OCI-LY1 (cell line): ENCODE data around the gene RECQL5.

Experiments
- EZH2 ChIP-seq: fragments of 200-600 bp; sonication (generic), shearing (Covaris generic); IDR thresholded peaks from 2 replicates; pipeline ENCODE4 v1.8.0; 2017; ENCODE audit warnings: borderline replicate concordance, mixed run types, mild to moderate bottlenecking, antibody characterized with exemption, low read length, moderate library complexity, mixed read lengths
- TF ChIP-seq, protein P1 (sequence below): fragments of 200-600 bp; sonication (generic), shearing (Covaris generic); IDR thresholded peaks from 2 replicates; pipeline ENCODE4 v1.5.1; 2017; ENCODE audit warnings: mild to moderate bottlenecking, antibody characterized with exemption, low read length, moderate library complexity, mixed read lengths

DNA sequence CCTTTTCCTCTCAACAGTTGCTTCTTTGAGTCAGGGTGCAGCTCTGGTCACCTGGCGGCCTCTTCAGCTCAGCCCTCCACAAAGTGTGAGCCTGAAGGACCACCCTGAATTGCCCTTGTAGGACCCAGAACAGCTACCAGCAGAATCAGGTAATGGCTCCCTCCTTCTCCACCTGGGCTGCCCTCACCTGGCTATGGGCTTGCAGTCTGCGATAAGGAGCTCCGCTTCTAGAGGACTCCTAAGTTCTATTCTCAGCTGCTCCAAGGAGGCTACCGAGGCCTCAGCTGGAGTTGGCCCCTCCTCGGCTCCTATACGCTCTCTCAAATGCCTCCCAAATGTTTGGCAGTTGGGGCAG, 20.3 kb downstream of the RECQL5 start:
- TF ChIP-seq, protein P1, sequence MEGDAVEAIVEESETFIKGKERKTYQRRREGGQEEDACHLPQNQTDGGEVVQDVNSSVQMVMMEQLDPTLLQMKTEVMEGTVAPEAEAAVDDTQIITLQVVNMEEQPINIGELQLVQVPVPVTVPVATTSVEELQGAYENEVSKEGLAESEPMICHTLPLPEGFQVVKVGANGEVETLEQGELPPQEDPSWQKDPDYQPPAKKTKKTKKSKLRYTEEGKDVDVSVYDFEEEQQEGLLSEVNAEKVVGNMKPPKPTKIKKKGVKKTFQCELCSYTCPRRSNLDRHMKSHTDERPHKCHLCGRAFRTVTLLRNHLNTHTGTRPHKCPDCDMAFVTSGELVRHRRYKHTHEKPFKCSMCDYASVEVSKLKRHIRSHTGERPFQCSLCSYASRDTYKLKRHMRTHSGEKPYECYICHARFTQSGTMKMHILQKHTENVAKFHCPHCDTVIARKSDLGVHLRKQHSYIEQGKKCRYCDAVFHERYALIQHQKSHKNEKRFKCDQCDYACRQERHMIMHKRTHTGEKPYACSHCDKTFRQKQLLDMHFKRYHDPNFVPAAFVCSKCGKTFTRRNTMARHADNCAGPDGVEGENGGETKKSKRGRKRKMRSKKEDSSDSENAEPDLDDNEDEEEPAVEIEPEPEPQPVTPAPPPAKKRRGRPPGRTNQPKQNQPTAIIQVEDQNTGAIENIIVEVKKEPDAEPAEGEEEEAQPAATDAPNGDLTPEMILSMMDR = no peak
- no peak for TF ChIP-seq EZH2
